NCI-H446 treated with DMSO at 0.1 percent for 48 hours (cell line): ENCODE data around the gene SPATA32.

Experiments
- DNase-seq: peaks from one replicate; lab custom pipeline; 2025; lab: John Stamatoyannopoulos, UW

The SPATA32 gene

DNA sequence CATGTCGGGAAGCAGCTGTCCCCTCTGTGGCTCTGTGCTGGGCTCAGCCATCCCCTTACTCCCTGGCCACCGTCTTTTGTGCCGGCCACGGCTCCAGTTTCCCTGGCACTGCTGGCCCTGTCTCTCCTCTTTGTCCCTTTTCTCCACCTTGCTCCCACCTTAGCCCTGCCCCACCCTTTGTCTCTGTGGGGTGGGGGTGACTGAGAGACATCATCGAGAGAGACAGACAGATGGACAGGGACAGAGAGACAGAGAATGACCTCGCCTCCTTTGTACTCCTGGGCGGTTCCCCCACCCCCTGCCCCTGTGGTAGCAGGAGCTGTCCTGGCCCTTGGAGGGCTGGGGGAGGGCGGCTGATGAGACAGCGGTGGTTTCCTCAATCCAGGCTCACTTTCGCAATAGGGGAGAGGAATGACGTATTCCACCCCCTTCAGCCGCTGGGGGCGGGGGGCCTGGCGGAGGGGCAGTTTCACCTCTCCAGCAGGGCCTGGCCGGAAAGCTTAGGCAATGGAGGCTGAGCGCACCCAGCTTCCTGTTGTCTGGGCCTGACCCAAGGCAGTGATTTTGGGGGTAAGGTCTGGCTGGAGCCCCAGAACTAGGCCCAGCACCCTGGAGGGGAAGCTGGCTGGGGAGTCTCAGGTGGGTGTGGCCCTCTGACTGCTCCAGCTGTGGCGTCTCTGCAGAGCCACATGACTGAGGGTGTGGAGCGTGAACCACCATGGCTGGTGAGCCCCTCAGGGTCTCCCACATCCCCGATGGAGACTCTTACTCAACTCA lies 32.9 kb downstream of the SPATA32 start:
- no peak for DNase-seq

DNA sequence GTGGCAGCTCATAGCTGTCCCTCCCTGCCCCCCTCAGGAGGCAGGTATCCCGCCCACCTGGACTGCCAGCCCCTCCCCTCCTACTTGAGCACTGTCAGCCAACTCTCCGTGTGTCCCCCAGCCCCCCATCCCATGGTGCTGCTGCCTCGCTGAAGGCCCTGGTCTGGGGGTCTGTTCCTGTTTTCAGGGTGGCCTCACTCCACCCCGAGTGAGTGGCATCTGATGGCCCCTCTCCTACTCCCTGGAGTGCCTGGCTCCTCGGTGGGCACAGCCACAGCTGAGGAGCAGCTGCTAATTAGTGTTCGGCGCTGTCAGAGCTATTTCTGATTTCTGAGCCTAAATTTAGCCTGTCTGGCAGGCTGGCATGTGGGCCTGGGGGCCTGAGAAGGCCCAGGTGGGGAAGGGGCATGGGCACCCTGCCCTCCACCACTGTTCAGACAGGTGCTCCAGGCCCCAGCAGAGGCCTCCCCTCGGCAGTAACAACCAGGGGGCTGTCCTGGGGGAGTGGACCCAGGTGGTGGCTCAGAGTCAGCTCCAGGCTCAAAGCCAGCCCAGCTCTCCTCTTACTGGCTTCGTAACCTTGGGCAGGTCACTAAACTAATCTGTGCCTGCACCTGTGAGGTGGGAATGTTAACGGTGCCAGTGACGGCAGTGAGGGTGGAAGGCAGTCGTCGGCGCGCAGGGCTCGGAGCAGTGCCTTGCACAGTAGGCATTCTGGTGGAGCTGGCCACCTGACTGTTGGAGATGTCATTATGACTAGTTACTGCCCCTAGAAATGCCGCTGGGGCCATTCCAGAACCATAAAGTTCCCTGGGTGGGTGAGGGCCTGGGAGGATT lies 33.8 kb downstream of the SPATA32 start:
- no peak for DNase-seq

DNA sequence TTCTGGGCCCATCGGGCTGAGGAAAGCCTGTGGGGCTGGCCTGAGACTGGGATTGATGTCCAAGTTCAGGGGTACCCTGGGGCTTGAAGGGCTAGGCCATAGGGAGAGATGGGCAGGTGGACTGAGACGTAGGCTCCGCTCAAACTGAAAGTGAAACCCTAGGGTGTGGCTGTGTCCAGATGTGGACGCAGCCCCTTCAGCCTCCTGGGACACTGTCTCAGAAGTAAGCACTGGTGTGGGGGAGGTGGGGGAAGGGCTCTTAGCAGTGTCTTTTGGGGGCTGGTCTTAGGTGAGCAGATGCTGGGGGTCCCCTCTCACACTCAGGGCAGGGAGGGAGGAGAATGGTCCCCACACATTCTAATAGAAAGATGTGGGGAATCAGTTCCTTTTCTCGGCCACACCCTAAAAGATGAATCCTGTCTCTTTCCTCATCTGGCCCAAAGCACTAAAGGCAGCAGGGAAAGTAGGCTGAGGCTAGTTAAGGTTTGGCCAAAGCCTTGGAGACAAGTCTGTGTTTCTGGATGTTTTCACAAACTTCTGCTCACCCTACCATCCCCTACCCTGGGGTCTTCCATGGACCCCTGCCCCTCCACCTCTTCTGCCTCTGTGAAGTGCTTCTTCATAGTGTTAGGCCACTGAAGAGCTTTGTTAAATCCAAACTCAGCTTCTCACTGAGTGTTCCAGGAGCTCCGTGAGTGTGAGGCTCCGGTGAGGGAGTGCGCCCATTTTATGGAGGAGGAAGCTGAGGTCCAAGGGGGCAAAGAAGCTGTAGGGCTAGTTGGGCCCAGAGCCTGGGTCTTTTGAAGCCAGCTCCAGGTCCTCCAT lies 34.6 kb downstream of the SPATA32 start:
- no peak for DNase-seq

DNA sequence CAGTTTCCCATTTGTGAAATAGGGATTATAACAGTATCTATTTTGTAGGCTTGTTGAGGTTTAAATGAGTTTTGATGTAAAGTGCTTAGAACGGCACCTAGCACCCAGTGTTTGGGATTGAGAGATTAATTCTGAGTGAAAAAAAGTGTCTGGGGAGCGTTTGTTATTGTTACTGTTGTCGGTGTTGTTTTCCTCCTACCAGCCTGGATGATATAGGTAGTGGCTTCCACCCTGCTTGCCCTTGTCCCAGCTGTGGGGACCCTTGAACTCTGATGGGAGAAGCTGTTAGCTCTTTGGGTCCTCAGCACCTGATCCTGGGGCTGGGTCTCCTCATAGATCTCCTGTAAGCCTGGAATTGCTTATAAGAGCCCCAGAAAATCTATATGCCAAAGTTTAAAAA lies 35.3 kb downstream of the SPATA32 start:
- no peak for DNase-seq

DNA sequence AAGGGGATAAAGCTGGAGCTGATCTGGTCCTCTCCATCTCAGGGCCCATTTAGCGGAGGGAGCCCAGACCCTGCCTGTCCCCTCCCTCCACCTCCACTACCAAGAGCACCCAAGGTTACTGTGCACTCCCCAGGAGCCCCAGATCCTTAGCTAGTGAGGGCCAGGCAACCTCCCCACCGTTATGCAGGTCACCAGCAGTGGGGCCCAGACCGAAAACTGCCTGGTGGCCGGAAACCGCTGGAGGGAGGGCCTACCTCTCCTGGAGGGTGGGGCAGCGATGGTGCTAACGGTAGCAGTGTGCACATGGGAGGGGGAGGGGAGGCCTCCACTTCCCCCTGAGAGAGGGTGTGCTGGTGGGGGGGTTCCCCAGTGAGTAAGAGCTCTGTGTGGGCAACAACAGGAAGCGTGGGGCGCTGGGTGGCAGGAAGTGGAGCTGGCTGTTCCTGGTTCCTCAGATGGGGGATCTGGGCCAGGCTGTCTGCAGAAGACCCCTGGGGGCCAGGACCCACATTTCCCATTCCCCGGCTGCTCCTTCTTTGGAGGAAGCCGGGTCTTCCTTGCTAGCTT lies 35.8 kb downstream of the SPATA32 start:
- DNase-seq: no peak

DNA sequence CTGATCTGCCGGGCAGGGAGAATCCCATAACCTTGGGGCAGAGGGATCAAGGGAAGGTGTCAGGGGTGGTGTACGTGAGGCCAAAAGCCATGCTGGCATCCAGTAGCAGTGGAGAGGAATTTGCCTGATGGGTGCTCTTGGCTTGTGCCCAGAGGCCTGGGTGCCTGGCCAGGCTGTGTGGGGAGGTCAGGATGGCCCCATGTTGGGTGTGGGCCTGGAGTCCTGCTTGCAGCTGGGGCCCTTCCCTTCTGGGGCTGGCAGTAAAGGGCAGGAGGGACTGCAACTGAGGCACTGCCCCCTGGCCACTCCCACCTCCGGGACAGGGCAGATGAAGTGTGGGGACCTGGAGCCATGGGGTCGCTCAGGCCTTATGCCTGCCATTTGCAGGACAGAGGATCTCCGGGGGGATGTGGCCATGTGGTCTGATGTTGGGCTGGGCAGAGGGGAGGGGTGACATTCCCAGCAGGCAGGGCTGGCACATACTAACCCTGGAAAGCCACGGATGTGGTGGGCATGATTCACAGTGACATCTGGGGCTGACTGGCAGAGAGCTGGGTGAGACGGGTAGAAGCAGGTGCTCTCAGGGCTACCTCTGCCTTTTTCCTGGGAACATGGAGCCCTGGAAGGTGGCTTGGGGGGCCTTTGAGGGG lies 36.7 kb downstream of the SPATA32 start:
- DNase-seq: no peak

DNA sequence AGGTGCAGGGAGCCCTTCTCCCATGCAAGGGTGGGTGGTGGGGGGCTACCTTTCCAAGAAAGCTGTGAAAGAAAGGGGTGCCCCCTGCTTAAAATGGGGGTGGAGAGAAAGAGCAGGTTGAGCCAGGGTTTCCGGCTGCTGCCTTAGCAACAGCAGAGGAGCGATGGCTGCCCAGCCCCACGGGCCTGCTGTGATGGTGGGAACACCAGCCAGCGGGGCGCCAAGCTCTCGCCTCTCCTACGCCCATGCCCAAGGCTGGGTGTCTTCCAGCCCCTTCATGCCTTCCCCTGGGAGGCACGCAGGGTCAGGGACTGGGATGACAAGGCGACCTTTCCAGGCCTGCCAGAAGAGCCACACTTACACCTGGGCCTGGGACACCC lies 37.2 kb downstream of the SPATA32 start:
- no peak for DNase-seq

DNA sequence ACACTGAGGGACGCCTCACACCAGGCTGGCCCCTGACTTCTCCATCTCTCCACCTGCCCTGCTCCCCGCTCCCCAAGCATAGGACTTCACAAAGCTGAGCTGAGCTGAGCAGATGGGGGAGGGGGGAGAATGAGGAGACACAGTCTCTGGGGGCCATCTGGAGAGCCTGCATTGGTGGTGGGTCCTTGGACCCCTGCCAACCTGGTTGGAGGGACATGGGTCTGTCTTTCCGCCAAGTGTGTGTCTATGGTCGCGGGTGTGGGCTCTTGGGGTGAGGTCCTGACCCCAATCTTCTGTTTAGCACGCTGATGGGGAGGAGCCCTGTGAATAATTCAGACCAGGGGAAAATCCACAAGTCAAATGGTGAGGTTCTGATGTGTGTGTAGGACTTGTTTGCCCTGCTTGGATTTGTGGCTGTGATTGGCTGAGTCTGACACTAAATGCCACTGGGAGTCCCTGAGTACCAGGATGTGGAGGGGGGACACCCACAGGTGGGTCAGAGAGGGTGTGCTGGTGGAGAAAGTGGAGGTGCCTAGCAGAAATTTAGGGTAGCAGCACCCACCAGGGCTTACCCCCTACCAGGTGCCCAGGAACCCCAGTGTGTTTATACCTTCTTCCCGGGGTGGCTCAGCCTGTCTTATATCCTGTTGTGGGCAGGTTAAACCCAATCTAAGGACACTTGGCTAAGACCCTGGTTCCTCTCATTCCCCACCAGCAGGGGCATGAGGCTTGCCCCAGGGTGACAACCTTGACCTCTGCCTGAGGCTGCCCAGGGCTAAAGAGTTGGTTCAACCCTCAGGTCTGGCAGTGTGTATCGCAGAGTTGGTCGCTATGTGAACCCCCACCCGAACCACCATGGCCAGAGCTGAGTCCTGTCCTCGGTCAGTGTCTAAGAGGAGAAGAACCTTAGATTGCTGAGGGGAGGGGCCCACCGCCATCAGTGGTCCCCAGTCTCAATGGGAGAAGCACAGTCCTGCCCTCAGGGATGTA lies 38.1 kb downstream of the SPATA32 start:
- no peak for DNase-seq

DNA sequence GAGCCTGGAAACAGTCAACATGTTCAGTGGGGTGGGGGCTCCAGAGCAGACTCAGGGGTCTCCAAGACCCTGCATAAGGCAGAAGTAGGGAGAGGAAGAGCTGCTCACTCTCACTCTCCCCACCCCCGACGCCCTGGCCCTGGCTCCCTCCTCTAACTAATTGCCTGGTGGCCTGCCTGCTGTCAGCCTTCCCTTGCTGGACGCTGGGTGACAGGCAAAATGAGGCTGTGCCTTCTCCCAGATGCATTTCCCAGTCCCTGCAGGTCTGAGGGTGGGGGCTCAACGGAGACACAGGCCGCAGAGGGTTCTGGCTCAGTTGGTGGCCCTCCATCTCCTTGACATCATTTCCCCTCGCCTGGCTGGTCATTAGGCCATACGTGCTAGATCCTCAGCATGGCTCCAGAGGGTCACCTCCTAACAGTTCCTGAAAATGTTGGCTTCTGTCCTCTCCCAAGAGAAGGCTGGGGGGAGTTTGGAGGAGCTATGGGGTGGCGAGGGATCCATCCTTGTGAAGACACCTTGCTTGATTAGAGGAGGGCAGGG lies 38.8 kb downstream of the SPATA32 start:
- DNase-seq: no peak

DNA sequence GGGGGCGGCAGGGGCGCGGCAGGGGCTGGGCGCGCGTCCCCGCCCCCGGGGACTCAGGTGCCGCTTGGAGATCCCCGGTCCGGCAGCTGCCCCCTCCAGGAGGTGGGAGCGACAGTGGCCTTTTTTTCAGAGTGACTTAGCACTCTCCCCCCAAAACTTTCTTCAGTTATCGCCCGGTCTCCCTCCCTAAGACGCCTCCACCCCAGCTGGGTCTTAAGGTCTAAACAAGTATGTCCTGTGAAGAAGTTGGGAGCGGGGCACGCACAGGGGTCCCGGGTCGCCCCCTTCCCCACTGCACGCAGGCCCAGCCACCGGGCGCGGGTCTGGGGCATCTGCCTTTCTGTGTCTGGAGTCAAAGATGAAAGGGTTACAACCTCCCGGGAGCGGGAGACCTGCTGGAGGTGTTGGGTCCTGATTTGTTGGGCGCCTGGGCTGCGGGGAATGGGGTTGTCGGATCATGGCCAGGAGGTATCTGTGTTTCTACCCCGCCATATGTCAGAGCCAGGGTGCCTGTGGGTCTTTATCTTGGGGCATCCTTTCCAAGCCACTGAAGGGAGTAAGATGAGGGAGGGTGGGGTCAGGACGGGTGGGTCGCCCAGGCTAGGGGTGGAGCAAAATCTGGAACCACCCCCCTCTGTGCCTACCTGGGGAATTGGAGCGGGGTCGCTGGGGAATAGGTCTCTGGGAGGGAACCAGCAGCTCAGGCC lies 39.5 kb downstream of the SPATA32 start:
- no peak for DNase-seq

DNA sequence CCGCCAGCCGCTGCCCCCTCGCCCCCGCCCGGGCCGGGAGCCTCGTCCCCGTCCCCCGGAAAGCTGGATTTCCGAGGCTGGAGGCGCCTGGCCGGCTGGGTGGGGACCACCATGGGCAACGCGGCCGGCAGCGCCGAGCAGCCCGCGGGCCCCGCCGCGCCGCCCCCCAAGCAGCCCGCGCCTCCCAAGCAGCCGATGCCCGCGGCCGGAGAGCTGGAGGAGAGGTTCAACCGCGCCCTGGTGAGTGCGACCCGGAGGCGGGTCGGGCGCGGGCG lies 39.9 kb downstream of the SPATA32 start:
- no peak for DNase-seq

DNA sequence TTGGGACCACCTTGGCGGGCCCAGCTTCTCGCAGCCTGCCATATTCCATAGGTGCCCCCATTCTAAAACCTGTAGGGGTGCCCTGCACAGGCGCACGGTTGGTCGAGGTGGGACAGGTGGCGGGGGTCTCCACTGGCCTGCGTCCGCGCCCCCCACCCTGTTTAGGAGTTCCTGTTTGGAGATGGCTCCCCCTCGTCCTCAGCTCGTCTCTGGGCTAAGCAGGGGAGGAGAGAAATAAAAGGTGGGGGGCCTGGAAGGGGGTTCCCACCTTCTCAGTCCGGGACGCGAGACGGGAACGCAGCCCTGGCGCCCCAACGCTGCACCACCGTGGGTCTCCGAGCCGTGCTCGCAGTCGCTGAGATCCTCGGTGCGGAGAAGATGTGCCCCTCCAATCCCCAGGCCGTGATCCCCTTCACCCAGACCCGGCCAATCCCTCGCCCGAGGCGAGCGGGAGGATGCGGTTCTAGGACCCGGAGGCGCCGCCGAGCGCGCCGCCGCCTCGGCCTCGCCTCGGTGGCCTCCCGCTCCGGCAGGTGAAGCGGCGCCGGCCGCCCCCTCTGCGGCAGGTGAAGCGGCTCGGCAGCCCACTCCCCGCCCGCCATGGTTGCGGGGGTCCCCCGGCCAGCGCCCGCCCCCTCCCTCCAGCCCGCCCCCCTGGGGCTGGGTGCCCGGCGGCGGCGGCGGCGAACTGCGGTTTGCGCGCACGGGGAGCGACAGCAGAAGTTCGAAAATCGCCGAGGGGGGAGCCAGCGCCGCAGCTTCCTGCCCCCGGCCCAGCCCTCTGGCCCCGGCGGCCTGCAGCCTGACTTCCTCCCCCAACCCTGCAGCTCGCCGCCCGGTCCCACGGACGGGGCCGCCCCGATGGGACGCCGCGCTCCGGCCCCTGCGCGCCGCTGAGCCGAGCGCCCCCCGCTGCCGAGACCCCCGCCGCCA lies 40.5 kb downstream of the SPATA32 start, which contains the start of gene FMNL1:
TSS of gene FMNL1 (plus strand) at position 805 of the 933 bp plus-strand sequence. CDS start 240 bp downstream, outside the sequence.
- no peak for DNase-seq

DNA sequence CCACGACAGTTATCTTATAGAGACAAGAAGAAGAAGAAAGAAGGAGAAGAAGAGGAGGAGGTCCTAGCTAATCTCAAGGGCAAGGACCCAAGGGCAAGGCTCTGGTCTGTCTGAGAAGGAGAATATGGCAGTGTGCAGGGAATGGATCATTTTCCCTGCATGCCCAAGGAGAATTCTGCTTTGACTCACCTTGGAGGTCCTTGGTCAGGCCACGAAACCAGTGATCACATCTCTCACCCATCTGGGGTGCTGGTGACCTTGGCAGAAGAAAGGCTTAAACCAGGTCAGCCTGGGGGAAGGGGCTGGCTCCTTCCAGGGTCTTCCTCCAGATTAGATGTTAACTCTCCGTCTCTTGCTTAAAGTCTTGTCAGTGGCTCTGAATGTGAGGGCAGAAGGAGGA lies 41.8 kb downstream of the SPATA32 start:
- DNase-seq: no peak

DNA sequence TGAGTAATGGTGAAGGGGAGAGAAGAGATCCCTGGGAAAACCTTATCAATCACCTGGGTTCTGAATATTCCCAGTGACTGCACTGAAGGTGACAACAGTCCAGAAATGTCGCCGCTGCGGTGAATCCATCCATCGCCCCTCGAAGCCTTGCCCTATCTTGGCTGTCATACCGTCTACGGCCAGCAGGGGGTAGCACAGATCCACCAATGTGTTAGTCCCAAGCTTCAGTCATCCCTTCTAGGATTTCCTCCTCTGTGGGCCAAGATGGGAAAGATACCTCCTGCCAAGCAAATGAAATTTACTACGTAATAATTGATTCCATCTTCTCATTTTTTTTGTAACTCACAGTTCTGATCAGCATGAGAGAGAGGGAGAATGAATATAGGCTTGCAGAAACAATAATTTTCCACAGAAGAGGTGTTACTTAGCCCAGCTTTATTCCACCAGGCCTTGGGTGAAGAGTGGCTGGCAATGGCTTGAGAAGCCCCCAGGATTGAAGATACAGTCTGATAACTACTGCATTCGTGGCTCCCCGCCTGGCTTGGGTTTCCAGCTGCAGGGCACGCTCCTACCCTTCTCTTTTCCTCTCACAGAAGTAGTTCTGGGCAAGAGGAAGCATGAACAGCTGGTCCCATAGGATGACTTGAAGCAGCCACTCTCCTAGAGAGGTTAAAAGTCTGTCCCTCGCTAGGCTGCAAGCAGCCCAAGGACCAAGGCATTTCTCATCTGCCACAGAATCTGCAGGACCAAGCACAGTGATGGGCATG lies 42.8 kb downstream of the SPATA32 start:
- DNase-seq: peak; percentile 52
